Measurements from ENCODE around the gene MLX.

DNA sequence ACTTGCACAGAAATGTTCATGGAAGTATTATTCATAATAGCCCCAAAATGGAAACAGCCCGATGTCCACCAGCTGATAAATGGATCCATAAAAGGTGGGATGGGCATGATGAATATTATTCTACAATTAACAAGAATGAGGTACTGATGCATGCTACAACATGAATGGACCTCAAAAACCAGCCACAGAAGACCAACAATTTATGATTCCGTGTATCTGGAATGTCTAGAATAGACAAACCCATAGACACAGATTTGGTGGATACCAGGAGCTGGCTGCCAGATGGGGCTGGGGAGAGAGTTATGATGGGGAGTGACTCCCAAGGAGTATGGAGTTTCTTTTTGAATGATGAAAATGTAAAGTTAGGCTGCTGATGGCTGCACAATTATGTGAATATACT, 41.7 kb upstream of the MLX start:
- TF ChIP-seq, protein P1, sequence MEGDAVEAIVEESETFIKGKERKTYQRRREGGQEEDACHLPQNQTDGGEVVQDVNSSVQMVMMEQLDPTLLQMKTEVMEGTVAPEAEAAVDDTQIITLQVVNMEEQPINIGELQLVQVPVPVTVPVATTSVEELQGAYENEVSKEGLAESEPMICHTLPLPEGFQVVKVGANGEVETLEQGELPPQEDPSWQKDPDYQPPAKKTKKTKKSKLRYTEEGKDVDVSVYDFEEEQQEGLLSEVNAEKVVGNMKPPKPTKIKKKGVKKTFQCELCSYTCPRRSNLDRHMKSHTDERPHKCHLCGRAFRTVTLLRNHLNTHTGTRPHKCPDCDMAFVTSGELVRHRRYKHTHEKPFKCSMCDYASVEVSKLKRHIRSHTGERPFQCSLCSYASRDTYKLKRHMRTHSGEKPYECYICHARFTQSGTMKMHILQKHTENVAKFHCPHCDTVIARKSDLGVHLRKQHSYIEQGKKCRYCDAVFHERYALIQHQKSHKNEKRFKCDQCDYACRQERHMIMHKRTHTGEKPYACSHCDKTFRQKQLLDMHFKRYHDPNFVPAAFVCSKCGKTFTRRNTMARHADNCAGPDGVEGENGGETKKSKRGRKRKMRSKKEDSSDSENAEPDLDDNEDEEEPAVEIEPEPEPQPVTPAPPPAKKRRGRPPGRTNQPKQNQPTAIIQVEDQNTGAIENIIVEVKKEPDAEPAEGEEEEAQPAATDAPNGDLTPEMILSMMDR (IDR thresholded peaks at IDR 0.05): no peak
- TF ChIP-seq EP300 (IDR thresholded peaks at IDR 0.05): no peak
